Measurements from ENCODE around the gene CHRNA3.

GRCh38 chr15:78667578-78668236 is 46.9 kb upstream of the CHRNA3 start:
- no peak for TF ChIP-seq CTCF (IDR thresholded peaks at IDR 0.05; ENCODE audit: low read depth, low read length)
- no peak for TF ChIP-seq EZH2phosphoT487 (IDR thresholded peaks at IDR 0.05; ENCODE audit: low read depth)

Data from OCI-LY3 (cell line).